ENCODE measurements around the gene EXOC2. TPM values are rescaled to one million over a fixed set of nuclear protein-coding genes. Genes with fewer than 3 reads are reported as not detected.

The EXOC2 gene
- total and polyA plus RNA-seq, 2 experiments from 2014 or later = 28.9 to 29.2 TPM

- Histone ChIP-seq H3K27ac (no peak overlapping the region), H3K4me3 (no peak overlapping the region), H3K4me1 (ENCODE audit: low read depth) (no peaks in the 10 kb centered on the region), H3K36me3 (no peaks in the 10 kb centered on the region), H3K9me3 (ENCODE audit: low read depth) (no peaks in the 10 kb centered on the region), H3K27me3 (peaks cover 21% of the 10 kb centered on the region)
- DNase-seq (ENCODE audit: low read depth in 1 of 2, low spot score in 1 of 2) = no peak
- no peak for TF ChIP-seq CTCF (IDR thresholded peaks at IDR 0.05; ENCODE audit: low read depth, low read length)
Observed at GRCh38 chr6:708237-708598, 15.3 kb upstream of the EXOC2 start.

GRCh38 chr6:707576-708236 lies 14.8 kb upstream of the EXOC2 start:
- Histone ChIP-seq H3K4me1 (ENCODE audit: low read depth) (no peaks in the 10 kb centered on the region), H3K27me3 (peaks cover 21% of the 10 kb centered on the region), H3K4me3 (no peak overlapping the region), H3K9me3 (ENCODE audit: low read depth) (no peaks in the 10 kb centered on the region), H3K27ac (no peak overlapping the region), H3K36me3 (no peaks in the 10 kb centered on the region)
- no peak for TF ChIP-seq CTCF (IDR thresholded peaks at IDR 0.05; ENCODE audit: low read depth, low read length)
- no peak for DNase-seq (ENCODE audit: low read depth in 1 of 2, low spot score in 1 of 2)

GRCh38 chr6:706819-707381 lies 14.0 kb upstream of the EXOC2 start:
- Histone ChIP-seq H3K27ac (no peak overlapping the region), H3K4me1 (ENCODE audit: low read depth) (no peaks in the 10 kb centered on the region), H3K9me3 (ENCODE audit: low read depth) (no peaks in the 10 kb centered on the region), H3K27me3 (peaks cover 20% of the 10 kb centered on the region), H3K36me3 (no peaks in the 10 kb centered on the region), H3K4me3 (no peak overlapping the region)
- DNase-seq (ENCODE audit: low read depth in 1 of 2, low spot score in 1 of 2) = no peak
- no peak for TF ChIP-seq CTCF (IDR thresholded peaks at IDR 0.05; ENCODE audit: low read depth, low read length)

GRCh38 chr6:706146-706545 lies 13.2 kb upstream of the EXOC2 start:
- H3K4me1 ChIP-seq (ENCODE audit: low read depth) = no peaks in the 10 kb centered on the region

GRCh38 chr6:705047-705446 lies 12.1 kb upstream of the EXOC2 start:
- H3K27me3 ChIP-seq = peaks cover 5% of the 10 kb centered on the region
- H3K9me3 ChIP-seq (ENCODE audit: low read depth) = no peaks in the 10 kb centered on the region
- no peaks in the 10 kb centered on the region for H3K4me1 ChIP-seq (ENCODE audit: low read depth)
- no peaks in the 10 kb centered on the region for H3K36me3 ChIP-seq
- no peak overlapping the region for H3K27ac ChIP-seq
- no peak overlapping the region for H3K4me3 ChIP-seq
- TF ChIP-seq CTCF (IDR thresholded peaks at IDR 0.05; ENCODE audit: low read depth, low read length) = no peak
- no peak for DNase-seq (ENCODE audit: low read depth in 1 of 2, low spot score in 1 of 2)

More at GRCh38 chr6:706146-706545, 13.2 kb upstream of the EXOC2 start:
- Histone ChIP-seq H3K9me3 (ENCODE audit: low read depth) (no peaks in the 10 kb centered on the region), H3K27ac (no peak overlapping the region), H3K36me3 (no peaks in the 10 kb centered on the region), H3K27me3 (peaks cover 14% of the 10 kb centered on the region), H3K4me3 (no peak overlapping the region)
- TF ChIP-seq CTCF (IDR thresholded peaks at IDR 0.05; ENCODE audit: low read depth, low read length) = no peak
- no peak for DNase-seq (ENCODE audit: low read depth in 1 of 2, low spot score in 1 of 2)
